ENCODE data around the gene IL22RA1. TPM values are rescaled to one million over a fixed set of nuclear protein-coding genes. Genes with fewer than 3 reads are reported as not detected.

IL22RA1 gene
- total and polyA plus RNA-seq, 12 donors = 0.06 to 0.76 (median 0.26) TPM; not detected in 2

DNA sequence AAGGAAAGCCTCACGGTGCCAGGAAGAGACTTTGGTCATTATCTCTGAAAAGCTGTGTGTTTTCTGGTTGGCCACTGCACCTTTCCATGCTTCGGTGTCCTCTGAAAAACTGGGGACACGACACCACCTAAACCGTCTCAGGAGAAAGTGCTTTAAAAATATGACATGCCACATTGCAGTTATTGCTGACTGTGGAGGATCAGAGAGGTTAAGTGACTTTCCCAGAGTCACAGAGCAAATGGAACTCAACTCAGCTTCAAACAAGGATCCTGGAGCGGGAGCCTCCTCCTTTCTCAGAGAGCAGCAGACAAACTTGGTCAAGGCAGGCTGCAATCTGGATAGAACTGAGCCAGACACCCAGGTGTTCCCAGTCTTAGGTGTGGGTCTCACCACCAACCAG, 44.8 kb downstream of the IL22RA1 start:
- TF ChIP-seq CTCF (IDR thresholded peaks at IDR 0.05) (no peak), POLR2A (IDR thresholded peaks at IDR 0.05) (no peak)
- intact Hi-C loops (cut with DNase I) = no loop called here
- Histone ChIP-seq H3K4me3 (no peak overlapping the region), H3K27ac (no peak overlapping the region), H3K36me3 (replicated peaks in 1 of 2) (no peaks in the 10 kb centered on the region), H3K9me3 (replicated peaks in 1 of 3) (no peaks in the 10 kb centered on the region), H3K27me3 (no peaks in the 10 kb centered on the region), H3K4me1 (replicated peaks in 1 of 2) (peaks cover 0 to under 1% of the 10 kb centered on the region in 2 donors)
- DNase-seq = no peak
- 83 to 91% (median 88%) methylated on average over 4 to 5 of the region's 5 CpGs for WGBS, 4 donors

GRCh38 chr1:24097663-24098062, 45.3 kb downstream of the IL22RA1 start:
- no peak for DNase-seq
- no peaks in the 10 kb centered on the region for H3K4me1 ChIP-seq (replicated peaks in 1 of 2)
- no peak overlapping the region for H3K4me3 ChIP-seq
- intact Hi-C loops (cut with DNase I) = no loop called here
- TF ChIP-seq CTCF (IDR thresholded peaks at IDR 0.05) (no peak), POLR2A (IDR thresholded peaks at IDR 0.05) (no peak)
- H3K9me3 ChIP-seq (replicated peaks in 1 of 3) = no peaks in the 10 kb centered on the region
- 86 to 95% (median 92%) methylated on average over 7 to 11 of the region's 11 CpGs for WGBS, 4 donors
- H3K36me3 ChIP-seq (replicated peaks in 1 of 2) = no peaks in the 10 kb centered on the region
- H3K27ac ChIP-seq = no peak overlapping the region
- no peaks in the 10 kb centered on the region for H3K27me3 ChIP-seq

GRCh38 chr1:24096739-24097103, 46.2 kb downstream of the IL22RA1 start:
- no peaks in the 10 kb centered on the region for H3K27me3 ChIP-seq
- H3K9me3 ChIP-seq (replicated peaks in 1 of 3) = no peaks in the 10 kb centered on the region
- no peaks in the 10 kb centered on the region for H3K4me1 ChIP-seq (replicated peaks in 1 of 2)
- WGBS, 4 donors = 69 to 100% (median 90%) methylated on average over 1 to 5 of the region's 5 CpGs
- no peaks in the 10 kb centered on the region for H3K36me3 ChIP-seq (replicated peaks in 1 of 2)
- TF ChIP-seq CTCF (IDR thresholded peaks at IDR 0.05) (no peak), POLR2A (IDR thresholded peaks at IDR 0.05) (no peak)
- no peak overlapping the region for H3K4me3 ChIP-seq
- no peak for DNase-seq
- H3K27ac ChIP-seq = no peak overlapping the region
- intact Hi-C loops (cut with DNase I) = no loop called here

DNA sequence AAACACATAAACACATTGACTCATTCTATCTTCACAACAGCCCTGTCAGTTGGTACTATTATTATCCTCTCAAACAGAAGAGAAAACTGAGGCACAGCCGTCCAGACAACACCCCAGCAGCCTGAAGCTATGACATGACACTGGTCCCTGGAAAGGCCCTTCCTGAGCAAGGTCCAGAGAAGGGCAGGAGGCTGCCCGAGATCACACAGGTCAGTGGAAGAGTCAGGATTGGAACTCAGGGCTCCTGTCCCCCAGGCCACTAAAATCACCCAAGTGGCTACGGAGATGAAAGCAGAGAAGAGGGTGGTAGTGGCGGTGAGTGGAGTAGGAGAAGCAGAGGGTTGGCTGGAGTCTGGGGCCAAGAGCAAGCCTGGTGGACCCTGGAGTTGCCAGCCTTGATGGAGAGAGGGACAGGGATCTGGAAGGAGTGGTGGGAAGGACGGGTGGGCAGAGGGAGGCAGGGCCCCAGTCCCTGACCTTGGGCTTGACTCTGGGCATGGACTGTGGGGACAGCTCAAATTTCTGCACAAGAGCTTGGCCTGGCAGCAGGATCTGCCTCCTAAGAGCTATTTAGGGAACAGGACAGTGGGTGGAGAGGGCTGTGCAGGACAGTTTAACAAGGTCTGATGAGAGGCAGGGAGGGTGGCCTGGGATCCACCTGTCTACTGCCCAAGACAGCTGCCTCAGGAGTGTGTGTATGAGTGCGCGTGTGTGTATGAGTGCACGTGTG, 46.8 kb downstream of the IL22RA1 start:
- no peak for DNase-seq
- intact Hi-C loops (cut with DNase I) = no loop called here
- H3K4me3 ChIP-seq = no peak overlapping the region
- H3K9me3 ChIP-seq (replicated peaks in 1 of 3) = no peaks in the 10 kb centered on the region
- no peaks in the 10 kb centered on the region for H3K4me1 ChIP-seq (replicated peaks in 1 of 2)
- no peak for TF ChIP-seq POLR2A (IDR thresholded peaks at IDR 0.05)
- TF ChIP-seq CTCF (IDR thresholded peaks at IDR 0.05) = no peak
- H3K36me3 ChIP-seq (replicated peaks in 1 of 2) = no peaks in the 10 kb centered on the region
- H3K27me3 ChIP-seq = no peaks in the 10 kb centered on the region
- 74 to 84% (median 80%) methylated on average over 7 to 8 of the region's 8 CpGs for WGBS, 4 donors
- no peak overlapping the region for H3K27ac ChIP-seq
